BJ (cell line): ENCODE results near the gene ZFAND3. TPM values are rescaled to one million over a fixed set of nuclear protein-coding genes. Genes with fewer than 3 reads are reported as not detected.

ENCODE experiments used
- CTCF ChIA-PET: fragments of 350-600 bp; formaldehyde crosslinking; extraction: SDS; loops from one replicate; lab custom pipeline; 2021; ENCODE audit warnings: antibody characterized with exemption, inconsistent platforms; lab: Yijun Ruan, JAX
- POLR2A ChIA-PET: fragments of 300-600 bp; sonication (Branson Sonifier 250); formaldehyde crosslinking; extraction: SDS; loops from one replicate; lab custom pipeline; 2021; ENCODE audit warnings: antibody characterized with exemption; lab: Charles Lee
- DNase-seq: peaks from one replicate; pipeline ENCODE4 v3.0.0-alpha.2; 2011; ENCODE audit warnings: low read depth
- H3K27me3 ChIP-seq: 2 replicates; pipeline ENCODE4 v1.6.0; 2011; ENCODE audit warnings: low read length; ENCODE audit not compliant: control insufficient read depth, insufficient read depth
- H3K36me3 ChIP-seq: 2 replicates; pipeline ENCODE4 v1.5.1; 2011; ENCODE audit warnings: low read length; ENCODE audit not compliant: control insufficient read depth, insufficient read depth
- H3K4me3 ChIP-seq: 2 replicates; pipeline ENCODE4 v1.5.1; 2011; ENCODE audit warnings: low read depth, mild to moderate bottlenecking, control low read depth, low read length
- polyA plus RNA-seq: library from polyadenylated mRNA; depleted of rRNA; stranded (reverse); fragments of >200 nt; gene quantifications from 2 replicates; pipeline ENCODE4 v1.2.3, GENCODE V29; 2011
- TF ChIP-seq, protein P1 (sequence below): IDR thresholded peaks from 2 replicates; pipeline ENCODE4 v1.5.1; 2011; ENCODE audit warnings: low read depth, mild to moderate bottlenecking, control low read depth, inconsistent platforms, low read length, moderate library complexity; ENCODE audit not compliant: insufficient read depth

ZFAND3 gene
- polyA plus RNA-seq, 1 experiment: 15.5 TPM

DNA sequence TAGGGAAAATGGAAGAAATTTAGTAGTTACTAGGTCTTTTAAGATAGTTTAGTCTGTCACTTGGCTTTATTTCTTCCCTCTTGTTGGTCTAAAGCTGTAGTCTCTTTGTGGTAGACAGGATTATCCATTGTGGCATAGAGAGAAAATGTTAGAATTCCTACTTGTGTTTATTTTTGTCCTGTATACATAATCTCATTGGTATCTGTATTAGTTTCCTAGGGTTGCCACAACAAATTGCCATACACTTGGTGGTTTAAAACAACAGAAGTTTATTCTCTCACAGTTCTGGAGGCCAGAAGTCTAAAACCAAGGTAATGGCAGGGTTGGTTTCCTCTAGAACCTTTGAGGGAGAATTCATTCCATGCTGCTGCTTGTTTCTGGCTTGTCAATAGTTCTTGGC is 119.4 kb downstream of the ZFAND3 start:
- POLR2A ChIA-PET: no interaction called here
- CTCF ChIA-PET: no interaction called here
- TF ChIP-seq, protein P1, sequence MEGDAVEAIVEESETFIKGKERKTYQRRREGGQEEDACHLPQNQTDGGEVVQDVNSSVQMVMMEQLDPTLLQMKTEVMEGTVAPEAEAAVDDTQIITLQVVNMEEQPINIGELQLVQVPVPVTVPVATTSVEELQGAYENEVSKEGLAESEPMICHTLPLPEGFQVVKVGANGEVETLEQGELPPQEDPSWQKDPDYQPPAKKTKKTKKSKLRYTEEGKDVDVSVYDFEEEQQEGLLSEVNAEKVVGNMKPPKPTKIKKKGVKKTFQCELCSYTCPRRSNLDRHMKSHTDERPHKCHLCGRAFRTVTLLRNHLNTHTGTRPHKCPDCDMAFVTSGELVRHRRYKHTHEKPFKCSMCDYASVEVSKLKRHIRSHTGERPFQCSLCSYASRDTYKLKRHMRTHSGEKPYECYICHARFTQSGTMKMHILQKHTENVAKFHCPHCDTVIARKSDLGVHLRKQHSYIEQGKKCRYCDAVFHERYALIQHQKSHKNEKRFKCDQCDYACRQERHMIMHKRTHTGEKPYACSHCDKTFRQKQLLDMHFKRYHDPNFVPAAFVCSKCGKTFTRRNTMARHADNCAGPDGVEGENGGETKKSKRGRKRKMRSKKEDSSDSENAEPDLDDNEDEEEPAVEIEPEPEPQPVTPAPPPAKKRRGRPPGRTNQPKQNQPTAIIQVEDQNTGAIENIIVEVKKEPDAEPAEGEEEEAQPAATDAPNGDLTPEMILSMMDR: no peak
- H3K27me3 ChIP-seq: no peaks in the 10 kb centered on the region
- no peak overlapping the region for H3K4me3 ChIP-seq
- H3K36me3 ChIP-seq: no peaks in the 10 kb centered on the region
- DNase-seq: no peak

DNA sequence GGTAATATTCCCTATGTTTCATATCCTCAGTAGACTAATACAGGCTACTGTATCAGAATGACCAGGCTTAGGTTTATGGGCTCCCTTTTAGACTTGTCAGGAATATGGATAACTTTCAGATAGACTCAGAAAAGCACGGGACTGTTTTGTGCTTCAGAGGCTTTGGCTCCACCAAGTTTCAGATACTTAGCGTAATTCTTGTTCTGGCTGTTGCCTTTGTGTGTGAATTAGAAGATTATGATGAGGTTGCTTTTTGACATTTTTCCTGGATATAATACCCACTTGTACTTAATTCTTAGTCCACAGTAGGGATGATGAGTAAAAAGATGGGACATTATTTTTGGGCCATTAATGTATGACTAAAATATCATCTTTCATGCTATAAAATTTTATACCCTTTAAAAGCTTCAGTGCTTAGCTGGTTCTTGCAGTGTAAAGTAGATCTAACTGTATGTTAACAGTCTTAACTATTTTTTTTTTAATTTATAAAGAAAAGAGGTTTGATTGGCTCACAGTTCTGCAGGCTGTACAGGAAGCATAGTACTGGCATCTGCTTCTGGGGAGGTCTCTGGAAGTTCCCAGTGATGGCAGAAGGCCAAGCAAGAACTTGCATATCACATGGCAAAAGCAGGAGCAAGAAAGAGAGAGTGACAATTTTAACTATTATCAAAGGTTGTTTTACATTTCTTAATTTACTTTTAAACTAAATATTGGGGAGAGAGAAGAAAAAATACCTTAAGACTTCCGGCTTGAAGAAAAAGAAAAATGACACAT is 120.7 kb downstream of the ZFAND3 start:
- no peak for DNase-seq
- CTCF ChIA-PET: no interaction called here
- Histone ChIP-seq H3K27me3 (no peaks in the 10 kb centered on the region), H3K4me3 (no peak overlapping the region), H3K36me3 (no peaks in the 10 kb centered on the region)
- POLR2A ChIA-PET: no interaction called here
- TF ChIP-seq, protein P1: no peak

DNA sequence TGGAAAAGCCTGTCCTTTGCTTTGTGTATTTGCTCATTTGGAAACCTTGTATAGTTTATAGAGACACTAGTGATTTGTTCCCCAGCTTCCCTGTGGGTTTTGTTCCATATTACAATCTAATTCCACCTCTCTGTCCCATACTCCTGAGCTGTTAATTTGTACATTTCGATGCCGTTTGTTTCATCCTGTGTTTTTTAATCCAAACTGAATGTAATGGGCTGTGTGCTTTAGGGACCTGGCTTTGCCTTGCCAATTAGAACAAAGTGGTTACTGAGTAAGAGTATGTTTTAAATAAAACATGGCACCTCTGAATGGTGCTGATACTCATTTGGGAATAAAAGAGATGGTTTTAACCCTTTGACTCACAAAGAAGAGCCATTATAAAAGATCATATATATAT is 122.3 kb downstream of the ZFAND3 start:
- TF ChIP-seq, protein P1: no peak
- Histone ChIP-seq H3K27me3 (no peaks in the 10 kb centered on the region), H3K4me3 (no peak overlapping the region), H3K36me3 (no peaks in the 10 kb centered on the region)
- DNase-seq: no peak
- ChIA-PET CTCF (interaction anchor here (0.9 to 1.4 kb wide), 2 partner anchors 237 to 552 kb away, joined by 3 to 4 read pairs; no protein-coding TSS in a partner anchor), POLR2A (no interaction called here)

DNA sequence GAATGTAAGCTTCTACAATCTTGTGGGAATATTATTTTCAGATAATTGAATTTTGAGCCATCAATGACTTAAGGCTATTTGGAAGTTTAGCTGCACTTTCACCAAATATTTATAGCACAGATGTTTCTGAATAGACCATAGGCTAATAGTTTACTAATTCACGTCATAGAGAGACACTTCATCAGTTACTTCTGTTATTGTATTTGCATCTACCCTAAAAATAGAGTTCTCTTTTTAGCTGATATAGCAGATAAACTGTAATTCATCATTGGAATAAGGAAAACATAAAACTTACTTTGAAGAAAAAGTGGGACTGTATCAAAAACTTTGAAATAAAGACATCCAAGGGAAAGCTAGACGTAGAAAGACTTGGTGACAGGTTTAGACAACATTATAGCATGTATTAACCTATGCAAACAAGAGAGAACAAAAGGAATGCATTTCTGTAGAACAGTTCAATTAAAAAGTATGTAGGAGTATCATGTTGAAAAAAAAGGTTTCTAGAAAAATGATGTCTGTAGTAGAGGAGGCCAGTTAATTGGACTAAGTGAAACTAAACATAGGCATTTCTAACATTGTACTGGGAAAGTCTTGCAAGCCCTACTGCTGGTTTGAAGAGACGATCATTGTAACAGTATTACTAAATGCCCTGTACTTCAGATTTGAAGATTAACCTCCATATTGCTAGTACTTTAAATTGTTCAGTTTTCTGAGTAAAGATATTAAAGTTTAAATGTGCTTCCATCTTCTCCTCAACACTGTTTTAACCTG is 123.3 kb downstream of the ZFAND3 start:
- Histone ChIP-seq H3K27me3 (no peaks in the 10 kb centered on the region), H3K4me3 (no peak overlapping the region), H3K36me3 (no peaks in the 10 kb centered on the region)
- DNase-seq: no peak
- ChIA-PET POLR2A (no interaction called here), CTCF (interaction anchor here (0.5 to 1.4 kb wide), 3 partner anchors 8 to 238 kb away, joined by 3 to 4 read pairs (median 3); no protein-coding TSS in a partner anchor)
- TF ChIP-seq, protein P1: no peak

DNA sequence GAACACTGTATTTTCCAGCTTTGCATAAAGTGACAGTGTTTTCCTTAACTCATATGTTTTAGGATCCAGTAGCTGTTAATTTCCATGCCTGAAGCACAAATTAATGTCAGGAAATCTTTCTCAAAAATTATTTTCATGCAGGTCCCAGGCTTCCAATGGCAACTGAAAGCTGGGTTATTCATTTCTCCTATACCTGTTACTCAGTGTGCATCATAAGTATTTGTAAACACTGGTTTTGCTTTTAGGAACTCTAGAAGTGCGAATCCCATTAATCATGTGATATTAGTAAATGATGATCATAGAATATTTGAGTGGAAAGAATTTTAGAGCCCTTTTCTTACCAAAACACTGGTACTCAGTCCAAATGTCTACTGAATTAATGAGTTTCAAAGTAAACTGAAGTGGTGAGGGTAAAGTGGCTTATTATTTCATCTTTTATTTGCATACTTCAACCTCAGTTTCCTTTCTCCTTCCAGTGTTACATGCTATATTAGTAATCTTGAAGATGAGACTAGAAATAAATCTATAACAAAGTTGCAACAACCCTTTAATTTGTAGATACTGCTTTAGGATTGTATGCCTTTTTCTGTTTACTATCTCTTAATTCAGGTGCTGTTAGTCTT is 124.0 kb downstream of the ZFAND3 start:
- TF ChIP-seq, protein P1: no peak
- POLR2A ChIA-PET: no interaction called here
- Histone ChIP-seq H3K36me3 (no peaks in the 10 kb centered on the region), H3K4me3 (no peak overlapping the region), H3K27me3 (no peaks in the 10 kb centered on the region)
- CTCF ChIA-PET: interaction anchor here (1.4 kb wide), 1 partner anchor 239 kb away, joined by 4 read pairs; no protein-coding TSS in a partner anchor
- no peak for DNase-seq
